GM21717 (cell line): Measurements from ENCODE around the gene PEPD.

ENCODE experiments used
- ATAC-seq: cut with Tn5 transposase; IDR thresholded peaks from one replicate; pipeline ENCODE4 v1.9.1; 2021; ENCODE audit warnings: mild to moderate bottlenecking, moderate library complexity; ENCODE audit not compliant: unreplicated experiment

PEPD gene

GRCh38 chr19:33390101-33390907 is 131.3 kb downstream of the PEPD start:
- ATAC-seq: no peak

GRCh38 chr19:33389421-33390100 is 132.0 kb downstream of the PEPD start:
- ATAC-seq: no peak

- no peak for ATAC-seq
Measured at GRCh38 chr19:33388725-33389420, 132.7 kb downstream of the PEPD start.

- ATAC-seq: no peak
Measured at GRCh38 chr19:33388231-33388724, 133.3 kb downstream of the PEPD start.

- no peak for ATAC-seq
Measured at GRCh38 chr19:33387351-33388230, 134.0 kb downstream of the PEPD start.

GRCh38 chr19:33386361-33386858 is 135.2 kb downstream of the PEPD start:
- ATAC-seq: no peak

GRCh38 chr19:33385956-33386355 is 135.6 kb downstream of the PEPD start:
- no peak for ATAC-seq

- no peak for ATAC-seq
Measured at GRCh38 chr19:33384983-33385382, 136.6 kb downstream of the PEPD start.

- no peak for ATAC-seq
Measured at GRCh38 chr19:33383720-33384292, 137.8 kb downstream of the PEPD start.

- ATAC-seq: no peak
Measured at GRCh38 chr19:33382982-33383381, 138.6 kb downstream of the PEPD start.

GRCh38 chr19:33382006-33382405 is 139.6 kb downstream of the PEPD start:
- no peak for ATAC-seq

- no peak for ATAC-seq
Measured at GRCh38 chr19:33381101-33381500, 140.5 kb downstream of the PEPD start.

- ATAC-seq: no peak
Measured at GRCh38 chr19:33379151-33379829, 142.3 kb downstream of the PEPD start.

GRCh38 chr19:33377586-33378475 is 143.8 kb downstream of the PEPD start:
- no peak for ATAC-seq

- ATAC-seq: no peak
Measured at GRCh38 chr19:33376941-33377557, 144.5 kb downstream of the PEPD start.

- no peak for ATAC-seq
Measured at GRCh38 chr19:33376423-33376822, 145.2 kb downstream of the PEPD start.

GRCh38 chr19:33375837-33376159 is 145.8 kb downstream of the PEPD start:
- ATAC-seq: no peak

- no peak for ATAC-seq
Measured at GRCh38 chr19:33375156-33375836, 146.3 kb downstream of the PEPD start.
